GM15510 (cell line): ENCODE results near the gene LPCAT1.

Experiments
- POLR2A ChIP-seq: IDR thresholded peaks from 3 replicates; pipeline ENCODE4 v1.6.1; 2011; ENCODE audit warnings: borderline replicate concordance; ENCODE audit not compliant: insufficient read length; ENCODE audit errors: extremely low read depth

Gene LPCAT1

DNA sequence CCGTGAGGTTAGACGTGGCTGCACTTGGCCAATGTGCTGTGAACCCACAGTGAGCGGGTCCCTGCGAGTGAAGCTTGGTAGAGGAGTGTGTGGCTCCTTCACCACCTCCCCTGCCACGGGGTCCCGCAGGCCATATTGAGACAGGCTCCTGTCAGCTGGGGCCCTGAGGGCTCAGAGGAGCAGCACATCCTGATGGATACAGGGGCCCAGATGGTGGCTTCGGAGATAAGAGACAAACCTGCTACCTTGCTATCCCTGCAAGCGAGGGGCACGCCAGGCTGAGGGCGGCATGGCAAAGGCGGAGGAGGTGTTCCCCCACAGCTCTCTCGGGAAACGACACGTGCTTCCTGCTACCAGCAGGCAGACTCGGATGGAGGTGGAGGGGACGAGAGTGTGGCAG lies 111.6 kb downstream of the LPCAT1 start:
- TF ChIP-seq POLR2A = no peak
